Fibroblast of villous mesenchyme (primary cell): ENCODE data around the gene LNPEP. TPM values are rescaled to one million over a fixed set of nuclear protein-coding genes. Genes with fewer than 3 reads are reported as not detected.

Source experiments
- DNase-seq: peaks from one replicate; pipeline ENCODE4 v3.0.0-alpha.2; 2010; ENCODE audit warnings: low read depth
- H3K4me3 ChIP-seq: 2 replicates; pipeline ENCODE4 v1.5.1; 2011; ENCODE audit warnings: low read depth, mild to moderate bottlenecking, low read length
- CTCF ChIP-seq: IDR thresholded peaks from 2 replicates; pipeline ENCODE4 v1.5.1; 2012; ENCODE audit warnings: low read depth, mild to moderate bottlenecking, low read length; ENCODE audit not compliant: insufficient read depth
- total RNA-seq: library from RNA; depleted of rRNA; stranded (reverse); fragments of >200 nt; gene quantifications from 2 replicates; pipeline ENCODE4 v1.2.3, GENCODE V29; 2012

The LNPEP gene
- total RNA-seq, 1 donor = 42.7 TPM

- no peak overlapping the region for H3K4me3 ChIP-seq
- TF ChIP-seq CTCF = no peak
- peak; percentile 51 for DNase-seq
These were observed 32.2 kb downstream of the LNPEP start for GRCh38 chr5:96968074-96968473.

GRCh38 chr5:96968614-96969013 is 32.7 kb downstream of the LNPEP start:
- H3K4me3 ChIP-seq = no peak overlapping the region
- DNase-seq = peak; percentile 33
- no peak for TF ChIP-seq CTCF

GRCh38 chr5:96969366-96969765 is 33.5 kb downstream of the LNPEP start:
- no peak for DNase-seq
- no peak for TF ChIP-seq CTCF

GRCh38 chr5:96972599-96973334 is 36.9 kb downstream of the LNPEP start:
- H3K4me3 ChIP-seq = no peak overlapping the region
- no peak for DNase-seq
- TF ChIP-seq CTCF = no peak

More at GRCh38 chr5:96969366-96969765, 33.5 kb downstream of the LNPEP start:
- H3K4me3 ChIP-seq = no peak overlapping the region

GRCh38 chr5:96973532-96974401 is 37.9 kb downstream of the LNPEP start:
- no peak for DNase-seq
- TF ChIP-seq CTCF = no peak
- H3K4me3 ChIP-seq = no peak overlapping the region

- TF ChIP-seq CTCF = no peak
- no peak for DNase-seq
- H3K4me3 ChIP-seq = no peak overlapping the region
These were observed 39.8 kb downstream of the LNPEP start for GRCh38 chr5:96975656-96976055.
